GM19455 (cell line): Measurements from ENCODE around the gene FRS3.
A peak's percentile ranks its signal among the peaks of the same experiment; 100 is the strongest.

ENCODE experiments used
- ATAC-seq: cut with Tn5 transposase; IDR thresholded peaks from one replicate; pipeline ENCODE4 v1.9.1; 2021; ENCODE audit not compliant: unreplicated experiment

Gene FRS3

DNA sequence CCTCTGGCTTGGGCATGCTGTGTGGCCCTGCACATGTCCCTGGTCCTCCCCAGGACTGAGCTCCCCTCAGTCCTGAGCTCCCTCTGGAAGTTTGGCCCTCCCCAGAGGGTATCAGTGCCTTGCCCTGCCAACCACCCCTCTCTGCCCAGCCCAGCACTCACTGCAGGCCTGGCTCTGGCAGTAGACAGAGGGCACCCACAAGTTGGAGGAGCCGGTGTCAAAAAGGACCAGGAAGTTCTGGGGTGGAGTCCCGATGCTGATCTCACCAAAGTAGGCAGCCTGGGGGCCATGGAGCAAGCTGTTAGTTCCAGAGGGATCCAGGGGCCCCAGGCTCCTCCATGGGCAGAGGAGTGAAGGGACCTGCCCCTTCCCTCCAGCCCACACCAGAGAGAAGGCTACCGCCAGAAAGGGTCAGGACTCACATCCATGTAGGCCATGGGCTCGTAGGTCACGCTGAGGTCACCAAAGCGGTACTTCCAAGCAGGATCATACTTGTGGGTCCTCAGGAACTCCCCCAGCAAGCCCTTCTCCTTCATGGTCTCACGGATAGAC lies 35.4 kb downstream of the FRS3 start:
- no peak for ATAC-seq

DNA sequence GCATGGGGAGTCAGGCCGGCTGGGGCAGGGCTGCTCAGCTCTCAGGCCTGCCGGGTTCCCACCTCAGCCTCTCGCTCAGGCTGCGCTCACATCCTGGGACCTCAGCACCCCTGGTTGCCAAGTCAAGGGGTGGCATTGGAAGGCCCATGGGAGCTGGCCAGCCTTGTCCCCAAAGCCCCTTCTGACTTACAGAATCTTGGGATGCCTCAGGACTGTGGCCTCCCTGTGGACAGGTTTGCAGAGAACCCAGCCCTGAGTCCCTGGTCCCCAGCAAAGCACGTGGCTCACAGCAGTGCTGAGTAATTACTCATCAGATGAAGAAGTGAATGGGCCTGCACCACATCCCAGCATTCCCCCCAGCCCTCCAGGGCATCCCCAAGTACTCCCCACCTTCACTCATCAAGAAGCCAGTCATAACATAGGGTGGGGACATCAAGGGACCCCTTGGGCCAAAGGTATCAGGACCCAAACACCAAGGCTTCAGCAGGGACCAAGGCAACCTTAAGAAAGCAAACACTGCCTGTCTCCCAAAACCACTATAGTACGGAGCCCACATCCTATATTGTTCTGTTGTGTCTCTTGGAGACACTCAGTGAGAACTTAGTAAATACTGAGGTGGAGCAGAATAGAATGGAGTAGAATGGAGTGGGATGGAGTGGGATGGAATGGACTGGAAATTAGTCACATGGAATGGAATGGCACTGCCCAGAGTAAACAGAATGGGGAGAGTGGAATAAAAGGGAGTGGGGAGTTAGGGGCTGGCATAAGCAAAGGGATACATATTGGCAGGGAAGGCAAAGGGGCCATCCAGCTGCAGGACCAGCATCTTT lies 36.1 kb downstream of the FRS3 start:
- no peak for ATAC-seq

DNA sequence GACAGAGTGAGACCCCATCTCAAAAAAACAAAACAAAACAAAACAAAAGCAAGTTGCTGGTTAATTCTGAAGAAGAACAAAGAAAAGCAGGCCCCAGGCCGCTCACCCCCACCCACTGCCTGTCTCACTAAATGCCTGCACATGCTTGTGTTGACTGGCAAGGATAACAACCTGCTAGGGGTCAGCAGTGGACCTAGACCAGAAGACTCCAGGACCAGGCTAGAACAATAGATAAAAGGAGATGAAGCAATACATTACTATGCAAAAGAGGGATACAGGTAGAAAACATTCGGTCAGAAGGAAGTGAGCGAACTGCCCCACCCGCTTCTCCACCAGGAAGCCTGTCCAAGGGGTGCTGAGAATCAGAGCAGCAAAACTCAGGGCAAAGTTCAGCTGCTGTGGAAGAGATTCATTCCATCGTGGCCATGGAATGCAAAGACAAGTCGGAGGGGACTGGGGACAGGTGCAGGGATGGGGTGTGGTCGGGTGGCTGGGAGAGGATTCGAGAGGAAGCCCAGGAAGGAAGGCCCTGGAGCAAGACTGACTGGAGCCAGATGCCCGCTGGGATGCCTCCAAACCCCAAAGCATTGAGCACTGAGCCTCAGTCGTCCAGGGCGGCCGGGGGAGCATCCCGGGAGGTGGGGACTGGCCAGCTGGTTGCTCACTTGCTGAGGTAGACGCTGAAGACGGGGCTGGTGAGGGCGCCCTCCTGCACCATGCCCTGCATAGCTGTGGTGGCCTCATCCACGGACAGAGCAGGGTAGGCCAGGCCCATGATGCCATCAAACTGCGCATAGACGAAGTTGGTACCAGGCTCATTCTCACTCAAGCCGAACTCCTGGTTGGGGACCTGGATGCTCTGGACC lies 37.8 kb downstream of the FRS3 start:
- no peak for ATAC-seq

DNA sequence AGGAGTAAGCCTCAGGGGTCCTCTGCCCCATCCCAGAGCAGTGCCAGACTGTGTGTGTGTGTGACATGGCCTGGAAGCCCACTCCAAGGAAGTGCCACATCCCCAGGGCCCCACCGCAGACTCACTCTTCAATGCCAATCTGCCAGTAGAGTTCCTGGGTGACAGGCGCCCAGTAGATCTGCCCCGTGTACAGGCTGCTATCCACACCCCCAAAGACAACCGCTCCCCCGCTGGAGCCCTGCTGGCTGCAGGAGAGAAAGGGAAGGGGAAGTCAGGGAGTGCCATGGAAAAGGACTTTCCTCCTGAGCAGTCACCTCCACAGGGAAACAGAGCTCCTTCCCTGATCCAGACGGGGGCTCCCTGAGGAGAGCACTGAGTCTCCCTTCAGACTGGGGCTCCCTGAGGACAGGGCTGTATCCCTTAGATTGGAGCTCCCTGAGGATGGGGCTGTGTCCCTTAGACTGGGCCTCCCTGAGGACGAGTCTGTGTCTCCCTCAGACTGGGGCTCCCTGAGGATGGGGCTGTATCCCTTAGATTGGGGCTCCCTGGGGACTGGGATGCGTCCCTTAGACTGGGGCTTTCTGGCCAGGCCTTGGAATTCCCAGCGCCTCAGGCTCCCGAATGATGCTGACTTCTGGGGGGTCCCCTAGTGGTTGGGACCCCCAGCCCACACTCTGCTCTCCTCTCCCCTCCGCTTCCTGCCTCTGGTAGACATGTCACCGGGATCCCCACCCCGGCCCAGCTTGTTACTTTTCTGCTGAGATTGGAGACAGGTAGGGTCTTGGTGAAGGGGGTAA lies 39.1 kb downstream of the FRS3 start:
- ATAC-seq, result no peak

DNA sequence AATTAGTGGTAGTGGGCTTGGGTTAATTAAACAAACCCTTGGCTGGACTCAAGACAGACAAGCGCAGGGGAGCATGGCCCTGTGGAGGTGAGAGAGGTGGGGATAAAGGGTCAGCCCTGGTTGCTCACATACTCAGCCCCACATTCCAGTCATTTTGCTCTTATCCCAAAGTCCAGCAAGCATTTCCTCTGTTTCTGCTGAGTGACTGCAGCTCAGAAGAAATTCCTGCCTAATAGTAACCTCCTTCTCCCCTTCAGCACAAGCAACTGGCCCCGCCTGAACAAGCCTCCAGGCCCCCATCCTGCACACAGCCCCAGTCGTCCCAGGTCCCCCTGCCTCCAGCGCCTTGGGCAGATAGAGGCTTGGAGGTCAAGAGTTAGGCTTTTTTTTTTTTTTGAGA lies 40.7 kb downstream of the FRS3 start:
- no peak for ATAC-seq

DNA sequence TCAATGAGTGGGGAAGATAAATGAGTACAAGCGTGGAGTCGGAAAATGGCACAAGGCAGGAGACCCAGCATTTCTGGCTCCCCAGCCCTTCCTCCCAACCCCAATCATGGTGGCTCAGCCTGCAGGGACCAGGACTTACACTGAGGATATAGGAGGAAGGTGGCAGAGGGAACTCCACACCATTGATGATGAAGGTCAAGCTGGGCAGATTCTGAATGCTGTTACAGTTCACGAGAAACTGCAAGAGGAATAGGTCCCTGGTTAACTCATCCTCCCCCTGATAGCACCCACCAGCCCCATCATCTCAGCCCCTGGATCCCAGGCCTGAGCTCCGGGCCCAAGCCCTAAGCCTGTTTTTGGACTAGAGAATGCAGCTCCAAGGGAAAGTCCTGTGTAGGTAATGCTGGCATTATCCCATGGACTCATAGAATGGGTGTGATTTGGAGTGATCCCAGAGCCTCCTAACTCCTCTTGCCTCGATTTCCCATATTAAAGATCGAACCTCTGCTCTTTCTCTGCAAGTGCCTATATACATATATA lies 42.0 kb downstream of the FRS3 start:
- ATAC-seq, result no peak

DNA sequence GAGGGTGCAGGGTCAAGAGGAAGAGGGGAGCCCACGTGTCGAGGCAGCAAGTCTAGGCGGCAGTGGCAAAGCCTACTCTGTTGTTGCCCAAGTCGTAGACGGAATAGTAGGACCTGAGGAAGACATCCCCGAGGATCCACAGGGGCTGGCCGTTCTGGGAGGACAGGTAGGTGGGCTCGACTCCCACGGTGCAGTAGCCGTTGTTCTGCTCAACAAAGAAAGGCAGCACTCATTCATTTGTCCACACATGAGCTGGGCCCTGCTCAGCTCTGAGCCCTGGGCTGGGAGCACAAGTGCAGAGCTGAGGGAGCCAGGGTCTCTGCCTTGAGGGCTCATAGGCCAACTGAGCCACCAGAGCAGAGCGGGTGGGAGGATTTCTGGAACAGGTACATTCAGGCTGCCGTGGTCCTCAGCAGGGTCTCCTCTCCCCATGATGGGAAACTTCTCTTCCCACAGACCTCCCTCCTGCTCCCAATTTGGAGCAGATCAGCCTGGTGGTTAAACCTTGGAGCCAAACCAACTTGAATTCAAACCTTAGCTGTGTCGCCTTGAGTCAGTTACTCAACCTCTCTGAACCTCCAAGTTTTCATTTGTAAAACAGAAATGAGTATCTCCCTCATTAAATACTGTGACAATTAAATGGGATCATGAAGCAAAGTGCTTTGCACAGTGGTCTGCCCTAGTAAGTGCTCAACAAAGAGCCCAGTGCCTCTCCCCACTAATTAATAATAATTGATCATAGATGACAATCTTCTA lies 42.7 kb downstream of the FRS3 start:
- ATAC-seq, result no peak

DNA sequence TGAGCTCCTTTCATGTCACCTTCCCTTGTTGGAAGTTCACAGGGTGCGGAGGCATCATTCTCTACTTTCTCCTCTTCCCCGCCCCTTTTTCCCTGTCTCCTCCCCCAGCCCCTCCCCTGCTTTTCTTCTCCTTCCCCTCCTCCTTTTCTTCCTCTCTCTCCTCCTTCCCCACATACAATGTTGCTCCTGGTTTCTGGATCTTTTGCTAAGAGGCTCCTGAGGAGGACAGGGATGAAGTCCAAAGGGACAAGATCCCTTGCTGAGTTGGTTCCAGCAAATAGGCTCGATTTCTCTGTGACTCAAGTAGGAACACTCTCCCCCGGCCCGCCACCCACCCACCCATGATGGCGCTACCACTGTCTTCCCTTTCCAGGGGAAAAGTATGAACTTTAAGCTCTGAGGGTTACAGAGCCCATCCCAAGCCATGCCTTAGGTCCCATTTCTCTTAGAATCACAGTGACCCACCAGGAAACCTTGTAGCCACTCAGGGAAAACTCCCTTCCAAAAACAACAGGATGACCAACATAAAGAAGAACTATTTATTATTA lies 43.4 kb downstream of the FRS3 start:
- ATAC-seq, result no peak

DNA sequence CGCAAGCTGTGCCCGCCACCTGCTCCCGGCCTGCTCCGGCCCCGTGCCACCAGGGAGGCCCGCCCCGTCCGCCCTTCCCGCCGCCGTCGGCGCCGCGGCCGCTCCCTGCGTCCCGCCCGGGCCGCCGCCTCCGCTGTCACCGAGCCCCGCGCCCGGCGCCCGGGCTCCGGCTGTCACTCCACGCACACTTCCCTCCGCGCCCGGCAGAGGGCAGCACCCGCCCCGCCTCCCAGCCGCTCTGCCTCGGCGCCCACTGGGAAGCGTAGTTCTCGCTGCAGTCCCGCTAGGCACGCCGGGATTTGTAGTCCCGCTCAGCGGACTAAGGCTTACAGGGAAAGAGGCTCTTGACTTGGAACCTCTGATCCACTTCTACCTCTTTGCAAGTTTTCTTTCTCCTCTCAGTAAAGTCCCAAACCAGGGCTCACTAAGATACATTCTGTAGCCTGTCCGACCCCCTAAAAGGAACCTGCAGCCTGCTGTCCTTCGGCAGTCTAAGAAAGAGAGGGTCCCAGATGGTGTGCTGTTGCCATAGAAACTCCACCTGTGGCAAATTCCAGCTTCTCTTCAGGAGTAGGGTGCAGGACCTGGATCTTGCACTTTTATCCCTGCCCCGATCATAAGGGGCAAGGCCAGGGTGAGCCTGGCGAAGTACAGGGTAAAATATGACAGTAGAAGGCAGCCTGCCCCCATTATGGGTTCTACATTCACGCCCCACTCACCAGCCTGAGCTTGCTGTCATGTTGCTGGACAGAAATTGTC lies 44.1 kb downstream of the FRS3 start, which contains the start of gene TFEB:
Gene TFEB, minus strand, starts transcription at position 182 of the 759 bp plus-strand sequence. CDS start 44,395 bp downstream, outside the sequence.
- ATAC-seq, result peak; percentile 53

DNA sequence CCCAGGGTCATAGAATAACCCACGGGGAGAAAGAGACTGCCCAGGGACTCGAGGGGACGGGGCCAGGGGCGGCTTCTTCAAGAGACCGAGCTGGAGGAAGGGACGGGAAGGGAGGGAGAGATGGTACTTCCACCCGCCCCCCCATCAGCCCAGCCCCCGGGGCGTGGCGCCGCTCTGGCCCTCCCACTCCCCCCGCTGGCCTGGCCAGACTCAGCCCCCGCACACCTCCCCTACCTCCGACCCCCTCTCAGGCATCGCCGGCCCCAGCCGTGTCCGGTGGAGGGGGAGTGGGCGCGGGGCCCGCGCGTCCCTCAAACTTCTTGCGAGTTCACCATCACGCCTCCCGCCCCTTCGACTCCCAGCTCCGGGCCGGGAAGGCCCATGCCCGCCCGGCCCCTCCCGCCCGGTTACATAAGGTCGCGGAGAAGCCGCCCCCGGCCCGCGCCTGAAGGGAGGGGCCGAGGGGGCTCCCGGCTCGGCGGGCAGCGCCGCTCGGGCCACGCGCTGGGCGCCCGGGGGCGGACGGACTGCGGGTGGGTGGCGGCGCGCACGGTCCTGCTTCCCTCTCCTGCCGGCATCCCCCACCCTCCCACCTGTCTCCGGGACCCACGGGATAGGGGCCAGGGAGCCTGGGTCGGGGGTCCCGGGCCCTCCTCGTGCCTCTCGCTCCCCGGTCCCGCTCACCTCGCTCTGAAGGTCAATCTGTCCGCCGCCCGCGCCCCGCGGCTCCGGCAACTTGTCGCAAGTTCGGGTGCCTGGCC lies 44.9 kb downstream of the FRS3 start:
- peak; percentile 22 for ATAC-seq

DNA sequence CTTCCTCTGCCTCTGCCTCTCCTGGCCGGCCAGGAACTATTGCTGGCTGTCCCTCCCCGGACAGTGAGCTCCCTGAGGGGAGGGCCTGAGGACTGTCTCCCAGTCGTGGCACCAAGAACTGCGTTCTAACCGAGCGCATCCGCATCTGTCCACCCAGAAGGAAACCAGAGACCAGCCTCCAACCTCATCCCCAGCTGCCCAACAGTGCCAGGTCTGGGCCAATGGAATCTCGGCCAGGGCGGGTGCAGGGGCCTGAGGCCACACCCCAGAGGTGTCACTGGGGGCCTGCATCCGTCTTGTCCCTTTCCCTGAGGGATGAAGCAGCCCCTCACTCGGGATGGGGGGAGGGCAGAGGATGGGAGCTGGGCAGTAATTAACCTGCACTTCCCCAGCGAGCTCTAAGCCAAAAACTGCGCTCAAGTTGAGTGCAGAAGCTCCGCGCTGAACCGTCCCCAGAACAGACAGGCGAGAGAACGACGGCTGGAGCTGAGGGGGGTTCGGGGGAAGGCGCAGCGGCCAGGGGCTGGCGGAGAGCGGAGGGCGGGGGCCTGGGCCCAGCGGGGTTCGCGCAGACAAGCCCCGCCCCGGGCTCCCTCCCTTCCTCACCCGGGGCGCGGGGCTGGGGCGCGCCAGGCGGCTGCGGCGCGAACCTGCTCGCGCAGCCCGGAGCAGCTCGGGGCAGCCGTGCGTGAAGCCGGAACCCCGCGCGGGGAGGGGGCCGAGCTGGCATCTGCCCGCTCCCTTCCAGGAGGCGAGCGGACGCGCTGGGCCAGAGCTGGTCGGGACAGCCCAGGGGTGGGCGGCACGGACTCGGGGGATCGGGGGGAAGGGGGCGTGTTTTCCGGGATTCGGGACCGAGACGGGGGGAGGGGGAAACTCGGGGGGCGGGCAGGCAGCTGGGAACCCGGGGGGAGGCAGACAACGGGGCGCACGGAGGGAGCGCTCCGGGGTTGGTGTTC lies 45.7 kb downstream of the FRS3 start:
- peak; percentile 33 for ATAC-seq

DNA sequence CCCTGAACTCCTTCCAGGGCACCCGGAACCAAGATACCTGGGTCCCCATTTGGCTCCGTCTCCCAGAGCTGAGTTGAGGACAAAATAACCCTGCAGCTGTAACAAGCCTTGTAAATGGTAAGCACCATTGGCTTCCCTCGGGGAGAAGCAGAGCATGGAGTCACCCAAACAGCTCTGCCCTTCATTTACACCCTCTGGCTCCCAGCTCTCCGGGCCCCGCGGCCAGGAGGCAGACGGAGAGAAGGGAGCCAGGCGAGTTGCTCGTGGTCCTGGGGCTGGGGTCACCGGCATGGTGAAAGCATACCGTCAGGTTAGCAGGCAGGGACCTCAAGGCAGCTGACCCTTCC lies 46.4 kb downstream of the FRS3 start:
- no peak for ATAC-seq

DNA sequence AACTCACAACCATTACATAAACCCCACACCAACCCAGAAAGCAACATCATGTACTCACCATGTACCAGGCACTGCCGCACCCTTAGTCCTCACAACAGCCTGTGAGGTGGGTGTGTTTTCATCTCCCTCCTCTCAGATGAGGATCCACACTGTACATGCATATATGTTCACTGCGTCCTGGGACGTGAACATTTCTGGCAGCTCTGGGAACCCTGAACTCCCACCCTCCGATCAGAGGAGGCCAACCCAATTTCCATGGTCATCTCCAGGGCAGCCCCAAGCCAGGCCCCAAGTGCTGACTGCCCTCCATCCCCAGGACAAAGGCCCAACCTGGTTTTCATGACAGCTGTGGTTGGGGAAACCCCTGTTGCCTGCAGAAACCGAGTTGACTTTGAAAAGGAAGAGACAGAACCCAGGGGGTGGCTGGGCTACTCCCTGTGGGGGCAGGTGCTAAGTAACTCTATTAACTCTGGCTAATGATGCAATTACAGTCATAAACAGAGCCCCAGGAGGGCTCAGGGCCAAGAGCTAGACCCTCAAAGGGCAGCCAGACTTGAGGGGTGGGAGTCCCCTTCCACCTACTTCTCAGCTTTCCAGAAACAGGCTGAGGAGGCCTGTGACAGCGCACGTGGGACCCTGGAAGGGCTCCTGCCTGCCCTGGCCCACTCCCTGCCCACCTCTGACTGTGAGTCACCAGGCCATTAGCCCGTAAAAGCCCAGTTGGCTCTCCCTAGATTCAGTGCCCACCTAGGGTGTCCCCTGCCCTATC lies 46.9 kb downstream of the FRS3 start:
- peak; percentile 41 for ATAC-seq

DNA sequence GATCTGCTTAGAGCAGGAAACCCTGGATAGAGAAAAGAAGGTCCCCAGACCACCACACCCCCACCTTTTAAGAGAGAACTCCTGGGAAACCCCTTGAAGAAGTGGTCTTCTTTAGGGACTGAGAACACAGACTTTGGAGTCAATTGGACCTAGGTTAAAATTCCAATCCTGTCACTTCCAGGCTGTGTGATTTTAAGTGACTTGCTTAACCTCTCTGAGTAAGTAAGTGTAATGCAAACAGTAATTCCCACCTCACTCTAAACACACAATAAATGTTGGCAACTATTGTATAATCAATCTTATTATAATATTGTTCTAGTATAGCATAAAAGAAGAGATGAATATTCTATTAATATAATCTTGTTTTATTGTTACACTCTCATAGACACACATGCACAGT lies 47.6 kb downstream of the FRS3 start:
- no peak for ATAC-seq

DNA sequence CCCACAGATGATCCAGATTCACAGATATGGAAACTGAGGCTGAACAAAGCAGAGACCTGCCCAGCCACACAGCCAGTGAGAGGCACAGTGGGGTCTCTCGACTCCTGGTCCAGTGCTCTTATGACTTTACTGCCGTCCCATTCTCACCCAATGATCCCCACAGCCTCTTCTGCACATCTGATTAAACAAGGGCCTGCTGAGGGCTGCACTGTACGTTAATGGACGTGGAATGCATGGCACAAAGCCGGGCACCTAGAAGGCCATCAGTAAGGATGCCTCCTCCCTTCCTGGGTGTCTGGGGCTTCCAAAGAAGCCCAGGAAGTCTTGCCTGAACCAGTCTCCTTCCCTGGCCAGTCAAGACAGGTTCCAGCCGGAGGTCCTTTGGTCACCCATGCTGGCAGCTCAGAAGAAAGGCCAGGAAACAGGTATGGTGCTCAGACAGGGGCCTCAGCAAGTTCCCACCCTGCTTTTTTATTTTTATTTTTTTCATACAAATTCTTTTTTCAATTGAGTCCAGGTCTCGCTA lies 48.1 kb downstream of the FRS3 start:
- ATAC-seq, result no peak
